Astrocyte (in vitro differentiated cells and primary cell): ENCODE measurements around the gene MIAT.

Experiments
- CTCF ChIP-seq: IDR thresholded peaks from 2 replicates; pipeline ENCODE4 v1.5.1; 2011; ENCODE audit warnings: low read depth, mild to moderate bottlenecking, inconsistent platforms, low read length, moderate library complexity; ENCODE audit not compliant: insufficient read depth
- EZH2 ChIP-seq: IDR thresholded peaks from 2 replicates; pipeline ENCODE4 v1.6.1; 2012; ENCODE audit warnings: mild to moderate bottlenecking, low read length, inconsistent platforms; ENCODE audit not compliant: insufficient read depth

GRCh38 chr22:26624803-26625202 is 32.6 kb upstream of the MIAT start:
- TF ChIP-seq CTCF (no peak), EZH2 (no peak)
